HG02970 (cell line): ENCODE results near the gene UNC45A.

Source experiments
- ATAC-seq: cut with Tn5 transposase; IDR thresholded peaks from one replicate; pipeline ENCODE4 v1.9.1; 2021; ENCODE audit warnings: mild to moderate bottlenecking, moderate library complexity, moderate number of reproducible peaks; ENCODE audit not compliant: unreplicated experiment, low FRiP score

UNC45A gene

DNA sequence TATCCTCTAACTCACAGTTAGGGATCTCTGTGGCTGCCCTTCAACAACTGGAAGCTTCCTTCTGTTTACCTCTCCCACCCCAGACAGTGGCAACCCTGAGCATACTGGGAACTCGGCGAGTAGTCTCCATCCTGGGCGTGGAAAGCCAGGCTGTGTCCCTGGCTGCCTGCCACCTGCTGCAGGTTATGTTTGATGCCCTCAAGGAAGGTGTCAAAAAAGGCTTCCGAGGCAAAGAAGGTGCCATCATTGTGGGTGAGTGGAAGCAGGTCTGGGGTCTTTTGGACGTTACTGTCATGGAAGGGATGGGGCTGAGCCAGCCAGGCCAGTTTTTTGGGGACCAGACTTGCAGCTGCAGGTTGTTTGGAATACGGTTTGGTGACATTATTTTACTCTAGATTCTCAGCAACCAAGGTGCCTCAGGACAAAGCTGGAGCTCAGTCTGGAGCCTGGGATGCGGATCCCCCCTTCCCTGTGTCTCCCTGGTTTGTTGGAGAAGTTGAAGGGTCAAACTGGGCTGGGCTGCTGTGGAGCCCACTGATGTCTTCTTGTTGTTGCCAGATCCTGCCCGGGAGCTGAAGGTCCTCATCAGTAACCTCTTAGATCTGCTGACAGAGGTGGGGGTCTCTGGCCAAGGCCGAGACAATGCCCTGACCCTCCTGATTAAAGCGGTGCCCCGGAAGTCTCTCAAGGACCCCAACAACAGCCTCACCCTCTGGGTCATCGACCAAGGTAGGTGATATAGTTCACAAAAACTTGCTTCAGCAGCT, 7.5 kb downstream of the UNC45A start:
- ATAC-seq = no peak

DNA sequence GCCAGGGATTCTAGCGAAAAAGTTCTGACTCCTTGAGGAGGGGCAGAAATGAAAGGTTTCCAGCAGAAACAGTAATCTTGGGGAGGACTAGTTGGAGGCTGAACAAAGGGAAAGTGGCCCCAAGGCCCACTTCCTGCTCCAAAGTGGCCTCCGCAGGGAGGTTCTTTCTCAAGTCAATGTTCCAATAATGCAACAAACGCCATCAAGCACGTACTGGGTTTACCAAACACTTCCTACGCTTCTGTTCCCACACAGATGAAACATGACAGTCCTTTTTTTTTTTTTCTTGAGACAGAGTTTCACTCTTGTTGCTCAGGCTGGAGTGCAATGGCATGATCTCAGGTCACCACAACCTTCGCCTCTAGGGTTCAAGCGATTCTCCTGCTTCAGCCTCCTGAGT, 10.0 kb downstream of the UNC45A start:
- ATAC-seq = no peak

DNA sequence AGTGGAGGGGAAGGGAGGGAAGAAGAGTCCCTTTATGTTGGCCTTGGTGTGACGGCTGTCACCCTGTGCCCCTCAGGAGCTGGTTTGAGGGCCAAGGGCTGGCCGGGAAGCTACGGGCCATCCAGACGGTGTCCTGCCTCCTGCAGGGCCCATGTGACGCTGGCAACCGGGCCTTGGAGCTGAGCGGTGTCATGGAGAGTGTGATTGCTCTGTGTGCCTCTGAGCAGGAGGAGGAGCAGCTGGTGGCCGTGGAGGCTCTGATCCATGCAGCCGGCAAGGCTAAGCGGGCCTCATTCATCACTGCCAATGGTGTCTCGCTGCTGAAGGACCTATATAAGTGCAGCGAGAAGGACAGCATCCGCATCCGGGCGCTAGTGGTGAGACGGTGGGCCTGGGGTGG, 11.5 kb downstream of the UNC45A start:
- ATAC-seq = no peak

DNA sequence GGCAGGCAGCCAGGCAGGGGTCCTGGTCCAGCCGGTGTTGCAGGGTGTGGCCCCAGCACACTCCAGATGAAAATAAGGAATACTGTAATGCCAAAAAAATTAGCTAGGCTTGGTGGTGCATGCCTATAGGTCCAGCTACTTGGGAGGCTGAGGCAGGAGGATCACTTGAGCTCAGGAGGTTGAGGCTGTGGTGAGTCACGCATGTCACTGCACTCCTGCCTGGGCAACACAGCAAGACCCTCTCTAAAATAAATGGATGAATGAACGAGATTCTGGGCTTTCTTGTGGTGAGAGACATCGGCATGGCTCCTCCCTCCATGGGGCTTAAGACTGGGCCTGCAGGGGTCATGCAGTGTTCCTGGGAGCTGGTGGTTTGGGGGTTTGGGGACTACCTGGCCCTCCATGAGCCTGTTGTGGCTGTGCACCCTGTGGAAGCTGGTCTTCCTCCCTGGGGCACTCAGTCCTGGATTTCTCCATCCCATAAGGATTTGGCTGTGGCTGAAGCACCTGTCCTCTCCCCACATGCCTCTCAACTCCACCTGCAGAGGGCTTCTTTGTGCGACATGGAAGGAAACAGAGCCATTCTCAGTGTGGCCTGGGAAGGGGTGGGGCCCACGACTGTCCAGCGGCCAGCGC, 12.0 kb downstream of the UNC45A start:
- no peak for ATAC-seq

DNA sequence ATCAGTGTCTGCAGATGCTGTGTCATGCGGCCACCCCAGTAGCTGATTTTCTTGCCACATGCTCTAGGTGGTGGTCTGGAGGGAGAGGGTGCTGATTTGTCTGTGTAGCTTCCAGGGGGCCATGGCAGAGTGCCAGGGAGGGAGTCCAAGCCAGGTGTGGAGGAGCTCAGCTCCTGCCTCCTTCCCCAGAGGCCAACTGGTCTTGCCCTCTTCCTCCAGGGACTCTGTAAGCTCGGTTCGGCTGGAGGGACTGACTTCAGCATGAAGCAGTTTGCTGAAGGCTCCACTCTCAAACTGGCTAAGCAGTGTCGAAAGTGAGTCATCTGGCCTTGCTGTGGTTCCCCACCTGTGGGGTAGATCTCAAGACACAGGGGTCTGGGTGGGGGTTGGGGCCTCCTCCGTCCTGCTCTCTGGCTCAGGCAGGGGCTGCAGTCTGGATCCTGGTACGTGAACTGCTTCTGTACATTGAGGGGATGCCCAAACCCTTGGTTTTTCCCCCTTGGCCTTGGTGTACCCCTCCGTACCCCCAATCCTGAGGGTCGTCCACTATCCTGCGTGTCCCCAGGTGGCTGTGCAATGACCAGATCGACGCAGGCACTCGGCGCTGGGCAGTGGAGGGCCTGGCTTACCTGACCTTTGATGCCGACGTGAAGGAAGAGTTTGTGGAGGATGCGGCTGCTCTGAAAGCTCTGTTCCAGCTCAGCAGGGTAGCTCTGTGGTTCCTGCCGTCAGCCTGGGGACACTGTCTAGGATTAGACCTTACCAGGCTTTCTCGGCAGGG, 12.7 kb downstream of the UNC45A start:
- ATAC-seq = no peak

DNA sequence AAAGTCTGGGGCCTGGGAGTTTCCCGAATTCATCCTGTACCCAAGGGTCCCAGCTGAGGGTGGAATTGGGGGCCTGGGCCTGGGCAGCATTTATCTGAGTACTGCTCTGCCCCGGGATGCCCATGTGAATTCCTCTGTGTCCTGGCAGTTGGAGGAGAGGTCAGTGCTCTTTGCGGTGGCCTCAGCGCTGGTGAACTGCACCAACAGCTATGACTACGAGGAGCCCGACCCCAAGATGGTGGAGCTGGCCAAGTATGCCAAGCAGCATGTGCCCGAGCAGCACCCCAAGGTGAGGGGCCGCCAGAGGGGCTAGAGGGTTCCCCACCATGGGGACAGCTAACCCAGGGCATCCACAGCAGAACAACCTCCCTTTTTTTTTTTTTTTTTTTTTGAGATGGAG, 13.4 kb downstream of the UNC45A start:
- no peak for ATAC-seq

DNA sequence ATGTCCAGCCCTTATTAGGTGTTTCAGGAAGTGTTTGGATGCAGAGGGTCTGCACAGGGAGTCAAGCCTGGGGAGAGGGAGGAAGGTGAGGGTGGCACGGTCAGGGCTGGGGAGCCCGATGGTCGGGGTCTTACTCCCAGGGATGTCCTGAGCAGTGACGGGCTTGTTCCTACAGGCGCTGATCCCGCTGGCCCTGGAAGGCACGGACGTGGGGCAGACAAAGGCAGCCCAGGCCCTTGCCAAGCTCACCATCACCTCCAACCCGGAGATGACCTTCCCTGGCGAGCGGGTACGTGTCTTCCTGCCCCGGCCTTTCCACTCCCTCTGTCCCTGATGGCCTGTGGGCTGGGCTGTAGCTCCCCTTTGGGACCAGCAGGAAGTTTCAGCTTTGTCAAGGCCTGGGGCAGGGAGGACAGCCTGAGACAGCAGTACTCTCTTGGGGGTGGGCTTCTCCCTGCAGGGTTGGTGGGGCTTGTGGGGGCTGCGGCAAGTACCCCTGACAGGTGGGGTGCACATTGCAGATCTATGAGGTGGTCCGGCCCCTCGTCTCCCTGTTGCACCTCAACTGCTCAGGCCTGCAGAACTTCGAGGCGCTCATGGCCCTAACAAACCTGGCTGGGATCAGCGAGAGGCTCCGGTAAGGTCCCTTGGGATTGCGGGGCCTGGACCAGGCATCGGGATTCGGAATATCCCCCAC, 15.0 kb downstream of the UNC45A start:
- ATAC-seq = no peak

DNA sequence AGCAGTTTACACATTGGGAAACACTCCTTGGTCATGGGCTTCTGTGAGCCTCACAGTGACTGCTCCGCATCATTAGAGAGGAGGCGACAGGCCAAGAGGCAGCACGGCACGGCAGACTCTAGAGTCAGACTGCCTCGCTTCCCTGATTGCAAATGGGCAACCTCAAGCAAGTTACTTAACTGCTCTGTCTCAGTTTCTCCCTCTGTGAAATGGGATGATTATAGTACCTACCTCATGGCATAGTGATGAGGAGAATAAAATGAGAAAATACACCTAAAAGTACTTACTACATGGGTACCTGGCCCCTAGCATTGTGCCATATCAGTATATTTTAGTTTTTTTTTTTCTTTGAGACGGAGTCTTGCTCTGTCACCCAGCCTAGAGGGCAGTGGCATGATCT, 15.6 kb downstream of the UNC45A start:
- ATAC-seq = no peak

DNA sequence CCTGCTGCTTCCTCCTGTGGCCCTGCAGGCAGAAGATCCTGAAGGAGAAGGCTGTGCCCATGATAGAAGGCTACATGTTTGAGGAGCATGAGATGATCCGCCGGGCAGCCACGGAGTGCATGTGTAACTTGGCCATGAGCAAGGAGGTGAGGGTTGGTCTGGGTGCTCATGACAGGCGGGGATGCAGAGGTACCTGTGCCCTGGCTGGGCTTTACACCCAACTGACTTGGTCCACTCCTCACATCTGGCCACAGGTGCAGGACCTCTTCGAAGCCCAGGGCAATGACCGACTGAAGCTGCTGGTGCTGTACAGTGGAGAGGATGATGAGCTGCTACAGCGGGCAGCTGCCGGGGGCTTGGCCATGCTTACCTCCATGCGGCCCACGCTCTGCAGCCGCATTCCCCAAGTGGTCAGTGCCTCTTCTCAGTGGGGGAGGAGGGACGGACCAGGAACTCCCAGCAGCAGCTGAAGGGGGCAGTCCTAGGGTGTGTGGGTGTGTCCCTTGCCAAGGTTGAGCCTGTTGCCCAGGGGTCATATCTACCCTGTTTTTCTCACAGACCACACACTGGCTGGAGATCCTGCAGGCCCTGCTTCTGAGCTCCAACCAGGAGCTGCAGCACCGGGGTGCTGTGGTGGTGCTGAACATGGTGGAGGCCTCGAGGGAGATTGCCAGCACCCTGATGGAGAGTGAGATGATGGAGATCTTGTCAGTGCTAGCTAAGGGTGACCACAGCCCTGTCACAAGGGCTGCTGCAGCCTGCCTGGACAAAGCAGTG, 18.0 kb downstream of the UNC45A start:
- ATAC-seq = no peak

DNA sequence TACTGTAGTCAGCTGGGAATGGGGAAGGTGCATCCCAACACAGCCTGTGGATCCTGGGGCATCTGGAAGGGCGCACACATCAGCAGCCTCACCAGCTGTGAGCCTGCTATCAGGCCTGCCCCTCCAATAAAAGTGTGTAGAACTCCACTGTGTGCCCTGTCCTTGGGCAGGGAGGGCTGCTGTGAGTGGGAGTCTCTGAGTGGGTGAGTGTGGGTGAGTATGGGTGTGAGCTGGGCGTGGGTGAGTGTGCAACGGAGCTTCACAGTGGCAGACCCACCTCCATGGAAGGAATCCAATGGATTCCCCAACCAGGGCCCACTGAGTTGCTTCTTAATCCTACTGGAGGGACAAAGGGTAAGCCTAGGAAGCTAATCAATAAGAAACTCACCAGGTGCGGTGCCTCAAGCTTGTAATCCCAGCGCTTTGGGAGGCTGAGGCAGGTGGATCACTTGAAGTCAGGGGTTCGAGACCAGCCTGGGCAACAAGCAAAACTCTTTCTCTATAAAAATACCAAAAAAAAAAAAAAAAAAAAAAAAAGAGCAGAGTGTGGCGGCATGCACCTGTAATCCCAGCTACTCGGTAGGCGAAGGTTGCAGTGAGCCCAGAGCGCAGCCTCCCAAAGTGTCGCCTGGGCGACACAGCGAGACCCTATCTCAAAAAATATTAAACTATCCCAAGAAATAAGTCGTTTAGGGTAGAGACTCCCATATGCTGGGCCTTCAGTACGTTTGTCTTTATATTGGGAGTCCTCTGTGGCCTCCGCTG, 19.0 kb downstream of the UNC45A start:
- no peak for ATAC-seq

DNA sequence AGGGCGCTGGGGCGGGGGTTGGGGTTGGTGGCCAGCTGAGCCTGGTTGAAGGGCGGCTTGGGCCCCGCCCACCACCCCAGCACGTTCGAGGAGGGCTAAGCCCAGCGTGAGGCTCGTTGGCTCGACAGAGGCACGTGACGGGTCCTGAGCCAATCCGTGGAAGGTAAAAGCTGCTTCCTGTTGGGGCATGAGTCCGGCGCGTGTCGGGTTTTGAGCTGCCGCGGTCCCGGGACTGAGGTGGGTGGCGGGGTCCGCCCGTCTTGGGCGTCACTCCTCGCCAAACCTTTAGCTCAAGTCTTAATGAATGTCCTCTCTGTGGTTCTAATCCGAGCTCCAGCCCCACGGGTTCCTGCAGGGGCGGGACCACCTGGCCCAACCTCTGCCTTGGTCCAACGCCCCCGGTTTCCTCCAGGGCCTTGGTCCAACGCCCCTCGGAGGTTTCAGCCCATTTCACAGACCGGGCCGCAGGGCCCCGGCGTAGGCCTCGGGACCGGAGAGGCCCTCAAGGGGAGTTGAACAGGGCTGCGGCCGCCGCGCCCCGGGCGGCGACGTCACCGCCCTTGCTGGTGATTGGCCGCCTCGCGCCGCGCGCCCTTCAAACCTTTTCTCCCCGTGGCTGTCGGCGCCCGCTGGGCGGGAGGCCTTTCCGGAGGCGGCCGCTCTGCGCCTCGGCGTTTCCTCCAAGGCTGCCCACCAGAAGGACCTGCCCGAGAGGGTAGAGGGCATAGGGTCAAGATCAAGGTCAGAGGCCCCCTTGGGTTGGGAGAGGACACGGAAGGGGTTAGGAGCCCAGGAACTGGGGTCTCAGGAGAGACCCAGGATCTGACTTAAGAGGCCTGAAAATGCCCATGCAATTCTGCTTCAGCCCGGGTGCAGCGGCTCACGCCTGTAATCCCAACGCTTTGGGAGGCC, 19.9 kb downstream of the UNC45A start, which contains the start of gene RCCD1:
TSS of gene RCCD1 (plus strand) at position 173 of the 912 bp plus-strand sequence. CDS start 1,851 bp downstream, outside the sequence.
- ATAC-seq = peak; percentile 80

DNA sequence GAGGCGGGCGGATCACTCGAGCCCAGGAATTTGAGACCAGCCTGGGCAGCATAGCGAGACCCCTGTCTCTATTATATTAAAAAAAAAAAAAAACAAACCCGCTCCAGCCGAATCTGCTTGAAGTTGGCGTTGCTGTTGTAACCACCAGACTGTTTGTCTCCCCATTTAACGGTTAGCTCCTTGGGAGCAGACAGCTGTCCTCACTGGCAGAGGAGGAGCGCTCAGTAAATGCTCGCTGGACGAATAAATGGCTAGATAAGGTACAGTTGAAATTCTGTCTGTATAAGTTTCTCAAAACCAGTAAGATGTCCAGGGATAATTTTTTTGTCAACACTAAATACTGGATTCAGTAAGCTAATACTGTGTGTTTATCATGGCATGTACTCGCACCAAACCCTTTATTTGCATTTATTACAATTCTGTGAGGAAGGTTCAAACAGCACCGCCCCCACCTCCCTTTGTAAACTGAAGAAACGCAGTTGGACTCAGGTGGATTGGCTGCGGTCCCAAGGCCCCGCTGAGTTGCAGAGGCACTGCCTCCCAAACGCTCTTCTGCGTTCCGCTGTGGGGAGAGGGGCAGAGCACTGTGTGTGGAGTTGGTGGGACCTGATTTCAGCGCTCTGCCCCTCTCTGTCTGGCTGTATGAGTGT, 20.7 kb downstream of the UNC45A start:
- no peak for ATAC-seq

DNA sequence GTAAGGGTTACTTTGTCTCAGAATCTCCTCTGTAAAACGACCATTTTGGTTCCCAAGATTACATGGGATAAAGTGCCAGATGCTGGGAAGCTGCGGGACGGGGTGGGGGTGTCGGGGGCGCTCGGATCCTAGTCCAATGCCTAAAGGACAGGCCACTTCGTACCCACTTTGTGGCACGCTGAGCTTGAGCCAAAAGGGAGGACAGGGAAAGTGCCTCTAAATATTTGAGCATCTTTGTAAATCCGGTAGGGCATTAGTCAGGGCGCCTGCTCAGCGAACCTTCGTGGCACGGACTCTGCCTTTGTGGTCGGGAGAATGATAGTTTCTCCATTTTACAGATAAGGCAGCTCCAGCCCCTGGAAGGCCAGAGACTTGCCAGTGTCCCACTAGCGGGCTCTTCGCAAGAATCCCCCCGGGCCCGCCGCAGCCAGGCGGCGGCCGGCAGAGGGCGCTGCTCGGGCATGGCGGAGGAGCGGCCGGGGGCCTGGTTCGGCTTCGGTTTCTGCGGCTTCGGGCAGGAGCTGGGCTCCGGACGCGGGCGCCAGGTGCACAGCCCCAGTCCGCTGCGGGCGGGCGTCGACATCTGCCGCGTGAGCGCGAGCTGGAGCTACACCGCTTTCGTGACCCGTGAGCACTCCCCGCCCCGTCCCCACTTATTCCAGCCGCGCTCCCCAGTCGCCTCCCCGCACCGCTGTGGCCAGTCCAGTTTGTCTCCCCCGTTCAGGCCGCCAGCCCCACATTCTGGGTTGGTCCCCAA, 21.4 kb downstream of the UNC45A start:
- ATAC-seq = no peak

DNA sequence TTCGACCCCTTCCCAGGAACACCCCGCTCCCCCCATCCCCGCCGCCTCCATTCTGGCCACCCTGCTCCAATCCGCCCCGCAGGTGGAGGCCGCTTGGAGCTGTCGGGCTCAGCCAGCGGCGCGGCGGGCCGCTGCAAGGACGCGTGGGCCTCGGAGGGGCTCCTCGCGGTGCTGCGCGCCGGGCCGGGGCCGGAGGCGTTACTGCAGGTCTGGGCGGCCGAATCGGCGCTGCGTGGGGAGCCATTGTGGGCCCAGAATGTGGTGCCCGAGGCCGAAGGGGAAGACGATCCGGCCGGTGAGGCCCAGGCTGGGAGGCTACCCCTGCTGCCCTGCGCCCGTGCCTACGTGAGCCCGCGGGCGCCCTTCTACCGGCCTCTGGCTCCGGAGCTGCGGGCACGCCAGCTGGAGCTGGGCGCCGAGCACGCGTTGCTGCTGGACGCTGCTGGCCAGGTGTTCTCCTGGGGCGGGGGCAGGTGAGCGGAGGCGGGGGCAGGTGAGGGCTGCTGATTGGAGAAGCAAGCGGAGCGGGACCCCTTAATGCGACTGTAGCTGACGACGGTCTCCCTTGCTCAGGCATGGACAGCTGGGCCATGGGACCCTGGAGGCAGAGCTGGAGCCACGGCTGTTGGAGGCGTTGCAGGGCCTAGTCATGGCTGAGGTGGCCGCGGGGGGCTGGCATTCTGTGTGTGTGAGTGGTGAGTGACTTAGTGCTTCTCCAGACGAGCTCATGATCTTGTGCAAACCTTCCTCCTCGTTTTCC, 22.1 kb downstream of the UNC45A start:
- ATAC-seq = no peak

DNA sequence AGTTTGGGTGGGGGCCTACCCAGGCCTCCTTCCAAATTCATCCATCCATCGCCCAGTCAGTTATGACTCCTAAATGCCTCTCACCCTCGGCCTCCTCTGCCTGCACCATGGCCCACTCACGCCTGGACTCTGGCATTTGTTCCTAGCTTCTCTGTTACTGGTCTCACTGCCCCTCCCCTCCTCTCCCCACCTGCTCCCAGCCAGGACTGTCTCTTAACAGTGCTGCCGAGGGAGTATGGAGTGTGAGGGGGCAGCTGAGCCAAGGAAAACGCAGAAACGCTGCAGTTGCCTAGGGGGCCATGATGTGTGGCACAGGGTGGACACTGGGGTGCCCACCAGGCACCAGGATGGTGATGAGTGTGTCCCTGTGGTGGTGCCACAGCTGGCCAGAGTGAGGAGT, 22.7 kb downstream of the UNC45A start:
- no peak for ATAC-seq

DNA sequence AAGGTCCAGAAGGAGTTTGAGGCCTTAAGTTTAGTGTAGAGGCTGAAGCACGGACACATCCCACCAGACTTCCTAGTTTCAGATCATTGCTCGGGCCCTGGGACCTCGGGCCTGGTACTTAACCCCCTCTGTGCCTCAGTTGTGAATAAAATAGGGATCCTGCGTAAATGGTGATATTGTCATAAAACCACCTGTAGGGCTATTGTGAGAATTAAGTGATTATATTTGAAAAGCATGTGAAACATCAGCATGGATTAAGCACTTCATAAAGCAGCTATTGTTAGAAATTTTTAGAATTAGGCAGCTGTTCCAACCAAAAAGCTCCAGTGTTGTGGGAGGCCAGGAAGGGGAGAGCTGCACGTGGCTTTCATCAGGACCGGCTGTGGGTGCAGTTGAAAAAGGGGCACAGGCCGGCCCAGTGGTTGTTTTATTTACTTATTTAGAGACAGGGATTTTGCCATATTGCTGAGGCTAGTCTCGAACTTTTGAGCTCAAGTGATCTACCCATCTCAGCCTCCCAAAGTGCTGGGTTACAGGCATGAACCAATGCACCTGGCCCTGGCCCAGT, 24.0 kb downstream of the UNC45A start:
- no peak for ATAC-seq
